ENCODE measurements around the gene DRAM1. TPM values are rescaled to one million over a fixed set of nuclear protein-coding genes. Genes with fewer than 3 reads are reported as not detected.

Gene DRAM1
- total RNA-seq, 4 donors from 2014 or later, result 13.2 to 29.1 (median 21.2) TPM

DNA sequence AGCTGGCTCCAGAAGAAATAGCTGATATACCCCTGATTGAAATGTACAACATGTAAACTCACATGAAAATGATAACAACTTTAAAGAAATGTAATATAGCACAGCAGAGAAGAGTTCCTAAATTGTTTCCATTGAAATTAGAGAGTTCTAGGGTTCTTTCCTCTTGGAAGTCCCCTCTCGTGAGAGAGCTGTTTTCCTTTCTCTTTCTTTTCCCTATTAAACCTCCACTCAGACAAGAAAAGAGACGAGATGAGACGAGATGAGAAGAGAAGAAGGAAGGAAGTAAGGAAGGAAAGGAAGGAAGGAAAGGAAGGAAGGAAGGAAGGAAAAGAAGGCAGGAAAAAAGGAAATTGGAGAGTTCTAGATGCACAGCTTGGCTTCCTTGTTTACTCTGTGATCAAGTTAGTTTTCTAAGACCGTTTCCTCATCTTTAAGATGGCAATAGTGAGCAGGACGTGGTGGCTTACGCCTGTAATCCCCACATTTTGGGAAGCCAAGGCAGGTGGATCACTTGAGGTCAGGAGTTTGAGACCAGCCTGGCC, 11.9 kb downstream of the DRAM1 start:
- WGBS, 2 donors (ENCODE audit: low coverage in 1 of 2), result 80 to 85% methylated on average over 2 to 6 of the region's 6 CpGs

DNA sequence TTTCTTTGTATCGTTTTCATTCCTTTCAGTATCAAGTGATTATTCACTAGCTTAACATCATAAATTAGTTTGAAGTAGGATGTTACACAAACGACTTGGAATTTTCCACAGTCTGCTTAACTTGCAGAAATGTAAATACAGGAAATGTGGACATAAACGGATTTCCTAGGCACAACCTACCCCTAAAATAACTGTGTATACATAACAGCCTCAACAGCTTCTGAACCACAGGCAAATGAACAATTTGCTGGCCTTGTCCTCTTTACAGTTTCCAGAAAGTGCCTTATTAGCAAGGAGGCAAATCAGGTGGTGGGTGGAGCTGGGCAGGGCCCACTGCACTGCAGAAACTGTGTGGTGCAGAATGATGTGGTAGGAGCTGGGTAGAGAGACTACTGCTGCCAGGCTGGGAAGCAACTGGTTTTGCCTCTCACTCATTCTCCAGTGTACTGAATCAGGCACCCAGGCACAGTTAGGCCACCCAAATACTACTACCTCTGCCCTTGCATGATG, 14.1 kb downstream of the DRAM1 start:
- peak; percentile 78 for ATAC-seq
- Histone ChIP-seq H3K9me3 (no peaks in the 10 kb centered on the region), H3K27me3 (no peaks in the 10 kb centered on the region), H3K36me3 (no peaks in the 10 kb centered on the region), H3K27ac (peak overlapping the region; percentile 52 to 77 (median 77)), H3K4me1 (peaks cover 4 to 35% (median 5%) of the 10 kb centered on the region in 3 donors), H3K4me3 (no peak overlapping the region)
- peak; percentile 70 for TF ChIP-seq POLR2AphosphoS5 (IDR thresholded peaks at IDR 0.05)
- no peak for TF ChIP-seq EP300 (IDR thresholded peaks at IDR 0.05)
- TF ChIP-seq POLR2A (IDR thresholded peaks at IDR 0.05), result no peak
- TF ChIP-seq, protein P1, sequence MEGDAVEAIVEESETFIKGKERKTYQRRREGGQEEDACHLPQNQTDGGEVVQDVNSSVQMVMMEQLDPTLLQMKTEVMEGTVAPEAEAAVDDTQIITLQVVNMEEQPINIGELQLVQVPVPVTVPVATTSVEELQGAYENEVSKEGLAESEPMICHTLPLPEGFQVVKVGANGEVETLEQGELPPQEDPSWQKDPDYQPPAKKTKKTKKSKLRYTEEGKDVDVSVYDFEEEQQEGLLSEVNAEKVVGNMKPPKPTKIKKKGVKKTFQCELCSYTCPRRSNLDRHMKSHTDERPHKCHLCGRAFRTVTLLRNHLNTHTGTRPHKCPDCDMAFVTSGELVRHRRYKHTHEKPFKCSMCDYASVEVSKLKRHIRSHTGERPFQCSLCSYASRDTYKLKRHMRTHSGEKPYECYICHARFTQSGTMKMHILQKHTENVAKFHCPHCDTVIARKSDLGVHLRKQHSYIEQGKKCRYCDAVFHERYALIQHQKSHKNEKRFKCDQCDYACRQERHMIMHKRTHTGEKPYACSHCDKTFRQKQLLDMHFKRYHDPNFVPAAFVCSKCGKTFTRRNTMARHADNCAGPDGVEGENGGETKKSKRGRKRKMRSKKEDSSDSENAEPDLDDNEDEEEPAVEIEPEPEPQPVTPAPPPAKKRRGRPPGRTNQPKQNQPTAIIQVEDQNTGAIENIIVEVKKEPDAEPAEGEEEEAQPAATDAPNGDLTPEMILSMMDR (IDR thresholded peaks at IDR 0.05), result no peak
- 5 to 6% methylated on average over 3 of the region's 3 CpGs for WGBS, 2 donors (ENCODE audit: low coverage in 1 of 2)

More for the DNA sequence above, 11.9 kb downstream of the DRAM1 start:
- TF ChIP-seq, protein P1 (IDR thresholded peaks at IDR 0.05), result no peak
- no peak for ATAC-seq
- H3K9me3 ChIP-seq, result no peaks in the 10 kb centered on the region
- no peaks in the 10 kb centered on the region for H3K27me3 ChIP-seq
- no peak overlapping the region for H3K4me3 ChIP-seq
- no peak overlapping the region for H3K27ac ChIP-seq
- peaks cover 4 to 29% (median 5%) of the 10 kb centered on the region in 3 donors for H3K4me1 ChIP-seq
- no peaks in the 10 kb centered on the region for H3K36me3 ChIP-seq

DNA sequence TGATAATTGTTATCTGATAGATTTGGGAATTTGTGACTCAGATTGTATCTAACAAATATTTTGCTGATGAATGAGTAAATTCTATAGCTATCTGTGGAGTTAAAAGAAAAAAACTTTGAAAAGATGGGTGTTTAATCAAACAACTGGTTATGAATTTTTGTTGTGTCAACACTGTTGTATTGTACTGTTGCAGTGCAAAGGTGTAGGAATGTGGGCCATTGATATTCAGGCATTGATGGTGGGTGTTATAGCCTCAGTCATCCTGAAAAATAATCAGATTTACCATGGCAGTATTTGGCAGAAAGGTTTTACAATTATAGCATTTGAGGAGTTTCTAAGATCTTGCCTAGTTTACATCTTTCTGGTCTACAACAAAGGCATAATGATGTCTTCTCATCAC, 15.4 kb downstream of the DRAM1 start:
- peaks cover 4 to 35% (median 5%) of the 10 kb centered on the region in 3 donors for H3K4me1 ChIP-seq
- peaks cover 0 to under 1% of the 10 kb centered on the region in 2 donors for H3K36me3 ChIP-seq
- no peak for ATAC-seq
- TF ChIP-seq POLR2AphosphoS5 (IDR thresholded peaks at IDR 0.05) (no peak), EP300 (IDR thresholded peaks at IDR 0.05) (no peak), POLR2A (IDR thresholded peaks at IDR 0.05) (no peak)
- TF ChIP-seq, protein P1 (IDR thresholded peaks at IDR 0.05), result no peak
- H3K4me3 ChIP-seq, result no peak overlapping the region
- peak overlapping the region in 1 of 4 donors; percentile 77 for H3K27ac ChIP-seq
- no peaks in the 10 kb centered on the region for H3K27me3 ChIP-seq
- H3K9me3 ChIP-seq, result no peaks in the 10 kb centered on the region

DNA sequence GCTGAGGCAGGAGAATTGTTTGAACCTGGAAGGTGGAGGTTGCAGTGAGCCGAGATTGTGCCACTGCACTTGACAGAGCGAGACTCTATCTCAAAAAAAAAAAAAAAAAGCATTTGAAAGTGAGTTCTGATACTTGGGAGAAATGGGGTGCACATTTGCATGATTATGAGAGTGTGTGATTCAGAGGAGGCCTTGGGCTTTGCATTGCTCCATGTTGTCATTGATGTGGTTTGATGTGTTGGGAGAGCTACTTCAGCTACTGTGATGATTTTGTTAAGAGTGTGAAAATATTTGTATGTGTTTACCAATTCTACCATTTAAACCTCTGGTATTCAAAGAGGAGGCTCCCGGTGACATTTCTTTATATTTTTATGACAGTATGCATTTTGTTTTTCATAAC, 24.4 kb downstream of the DRAM1 start:
- 61 to 100% methylated on average over 2 to 3 of the region's 3 CpGs for WGBS, 2 donors (ENCODE audit: low coverage in 1 of 2)

More for the DNA sequence above, 24.4 kb downstream of the DRAM1 start:
- H3K36me3 ChIP-seq, result peaks cover 0 to 24% of the 10 kb centered on the region in 2 donors
- ATAC-seq, result no peak
- no peaks in the 10 kb centered on the region for H3K27me3 ChIP-seq
- peaks cover 0 to 5% (median 0%) of the 10 kb centered on the region in 3 donors for H3K4me1 ChIP-seq
- H3K9me3 ChIP-seq, result no peaks in the 10 kb centered on the region
- no peak overlapping the region for H3K27ac ChIP-seq
- TF ChIP-seq POLR2A (IDR thresholded peaks at IDR 0.05) (no peak), POLR2AphosphoS5 (IDR thresholded peaks at IDR 0.05) (no peak), EP300 (IDR thresholded peaks at IDR 0.05) (no peak)
- TF ChIP-seq, protein P1 (IDR thresholded peaks at IDR 0.05), result no peak
- H3K4me3 ChIP-seq, result no peak overlapping the region
